K562 (cell line): ENCODE measurements around the gene EEF1B2. TPM values are rescaled to one million over a fixed set of nuclear protein-coding genes. Genes with fewer than 3 reads are reported as not detected.
A peak's percentile ranks its signal among the peaks of the same experiment; 100 is the strongest.

ENCODE experiments used
- BRD4 ChIP-seq: fragments of 200-600 bp; sonication (generic); IDR thresholded peaks from 2 replicates; pipeline ENCODE4 v1.6.1; 2017; ENCODE audit warnings: inconsistent platforms
- CHD1 ChIP-seq: fragments of 200-600 bp; sonication (generic); IDR thresholded peaks from one replicate; pipeline ENCODE4 v1.6.1; 2012; ENCODE audit warnings: mild to moderate bottlenecking, moderate library complexity, low read length, inconsistent platforms
- DDX20 ChIP-seq: fragments of 450-650 bp; IDR thresholded peaks from 2 replicates; pipeline ENCODE4 v1.6.1; 2016; ENCODE audit warnings: missing genetic modification characterization, low read depth, mild to moderate bottlenecking, missing compliant biosample characterization, moderate library complexity
- IFI16 ChIP-seq: fragments of 250-450 bp; sonication (Bioruptor Pico); IDR thresholded peaks from 2 replicates; pipeline ENCODE4 v2.1.2; 2022; ENCODE audit warnings: mild to moderate bottlenecking, inconsistent platforms
- MAX ChIP-seq: sonication (generic); formaldehyde crosslinking; IDR thresholded peaks from 2 replicates; pipeline ENCODE4 v1.9.0; 2022; ENCODE audit warnings: mild to moderate bottlenecking, missing genetic modification reagents
- NBN ChIP-seq: fragments of 450-650 bp; IDR thresholded peaks from 2 replicates; pipeline ENCODE4 v1.6.1; 2016; ENCODE audit warnings: low read depth, mild to moderate bottlenecking
- TCFL5 ChIP-seq: fragments of 250-450 bp; sonication (Bioruptor Pico); conservative IDR thresholded peaks from 2 replicates; pipeline ENCODE4 v1.6.1; 2021; ENCODE audit warnings: mild to moderate bottlenecking, moderate library complexity, matching md5 sums
- ZNF318 ChIP-seq, 2 experiments: fragments of 450-650 bp; IDR thresholded peaks; 2 replicates each; pipeline ENCODE4 v1.6.1; 2016; ENCODE audit warnings: mild to moderate bottlenecking in 2 of 2, borderline replicate concordance in 1 of 2, low read depth in 1 of 2, moderate library complexity in 1 of 2
- ZNF436 ChIP-seq: fragments of 250-450, 450-650 bp; sonication (Bioruptor Pico); formaldehyde crosslinking; IDR thresholded peaks from 2 replicates; pipeline ENCODE4 v1.7.0; 2020; ENCODE audit warnings: mild to moderate bottlenecking
- ZNF445 ChIP-seq: fragments of 250-450 bp; sonication (Bioruptor Pico); IDR thresholded peaks from 2 replicates; pipeline ENCODE4 v1.4.0; 2020; ENCODE audit warnings: low read depth, mild to moderate bottlenecking, moderate library complexity
- ZNF639 ChIP-seq, 2 experiments: fragments of 200-800 bp in 1 of 2; sonication (Bioruptor generic) in 1 of 2; sonication (generic) in 1 of 2; formaldehyde crosslinking in 1 of 2; IDR thresholded peaks in 1 of 2; conservative IDR thresholded peaks in 1 of 2; 2 replicates each; pipeline versions ENCODE4 v1.5.0 to v1.6.1; 2016 to 2020; ENCODE audit warnings: missing compliant biosample characterization in 1 of 2, missing genetic modification characterization in 1 of 2, missing genetic modification reagents in 1 of 2
- ZNF780A ChIP-seq: fragments of 250-450 bp; sonication (Bioruptor Pico); IDR thresholded peaks from 2 replicates; pipeline ENCODE4 v1.5.0; 2021; ENCODE audit warnings: mild to moderate bottlenecking
- polyA plus RNA-seq, 8 experiments: library from polyadenylated mRNA; depleted of rRNA in 4 of 8; stranded (reverse) in 5 of 8; unstranded in 3 of 8; fragments of >200 nt; fragmentation: Nextera tagmentation in 2 of 8; fragmentation: Illumina TruSeq in 1 of 8; extraction: Ambion mirVana in 2 of 8; extraction: Trizol in 1 of 8; gene quantifications; 2 replicates each; pipeline versions ENCODE4 v1.2.1 to v1.2.3, GENCODE V29; 2011 to 2014; ENCODE audit warnings: inconsistent platforms in 1 of 8, missing spikeins in 1 of 8
- total RNA-seq, 7 experiments: library from RNA; depleted of rRNA in 6 of 7; stranded (reverse); fragments of >200 nt in 6 of 7; fragmentation: Illumina TruSeq in 2 of 7; extraction: Trizol in 2 of 7; gene quantifications; 2 replicates each; pipeline versions ENCODE4 v1.2.1 to v1.2.3, GENCODE V29; 2011 to 2021; ENCODE audit warnings: low replicate concordance in 1 of 7
- TF ChIP-seq, protein P1 (sequence below): sonication (generic); formaldehyde crosslinking; IDR thresholded peaks from 2 replicates; pipeline ENCODE4 v1.8.0; 2022; ENCODE audit warnings: missing genetic modification reagents, mild to moderate bottlenecking, borderline replicate concordance

The EEF1B2 gene
- total and polyA plus RNA-seq, 9 of the 15 experiments (the other 6 are each of a cell fraction or from before 2014, with no cell fraction given) = 522 to 1,148 (median 893) TPM

GRCh38 chr2:206160125-206160806 is 571 bp downstream of the EEF1B2 start (continued):
- no peak for TF ChIP-seq ZNF318 (IDR thresholded peaks at IDR 0.05; ENCODE audit: borderline replicate concordance in 1 of 2, low read depth in 1 of 2)
- 0 out of 2 replicates have a peak, but pooled peaks have one; percentile 54 for TF ChIP-seq BRD4
- TF ChIP-seq MAX (CRISPR knock-in tag) = no peak
- TF ChIP-seq ZNF639 (CRISPR knock-in tag; conservative IDR thresholded peaks at IDR 0.05 in 1 of 2, IDR thresholded peaks at IDR 0.05 in 1 of 2) = no peak
- no peak for TF ChIP-seq TCFL5 (CRISPR knock-in tag)
- no peak for TF ChIP-seq ZNF780A
- TF ChIP-seq, protein P1, sequence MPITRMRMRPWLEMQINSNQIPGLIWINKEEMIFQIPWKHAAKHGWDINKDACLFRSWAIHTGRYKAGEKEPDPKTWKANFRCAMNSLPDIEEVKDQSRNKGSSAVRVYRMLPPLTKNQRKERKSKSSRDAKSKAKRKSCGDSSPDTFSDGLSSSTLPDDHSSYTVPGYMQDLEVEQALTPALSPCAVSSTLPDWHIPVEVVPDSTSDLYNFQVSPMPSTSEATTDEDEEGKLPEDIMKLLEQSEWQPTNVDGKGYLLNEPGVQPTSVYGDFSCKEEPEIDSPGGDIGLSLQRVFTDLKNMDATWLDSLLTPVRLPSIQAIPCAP (CRISPR knock-in tag) = no peak
- TF ChIP-seq ZNF445 = no peak
- TF ChIP-seq ZNF436 (CRISPR knock-in tag) = no peak
- TF ChIP-seq CHD1 = peak; percentile 43
- no peak for TF ChIP-seq DDX20 (tag)
- TF ChIP-seq NBN = no peak
- no peak for TF ChIP-seq IFI16 (CRISPR knock-in tag)
